EH (cell line): ENCODE data around the gene ZNF576.
"Not testable (repeated sequence)": the region's sequence is repeated elsewhere in the genome, so short reads cannot be mapped to it uniquely, and the experiment has no call there.

Experiments used
- DNase-seq: peaks from one replicate; pipeline ENCODE4 v3.0.0-alpha.2; 2015; ENCODE audit warnings: low read depth

Gene ZNF576, protein sequence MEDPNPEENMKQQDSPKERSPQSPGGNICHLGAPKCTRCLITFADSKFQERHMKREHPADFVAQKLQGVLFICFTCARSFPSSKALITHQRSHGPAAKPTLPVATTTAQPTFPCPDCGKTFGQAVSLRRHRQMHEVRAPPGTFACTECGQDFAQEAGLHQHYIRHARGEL

DNA sequence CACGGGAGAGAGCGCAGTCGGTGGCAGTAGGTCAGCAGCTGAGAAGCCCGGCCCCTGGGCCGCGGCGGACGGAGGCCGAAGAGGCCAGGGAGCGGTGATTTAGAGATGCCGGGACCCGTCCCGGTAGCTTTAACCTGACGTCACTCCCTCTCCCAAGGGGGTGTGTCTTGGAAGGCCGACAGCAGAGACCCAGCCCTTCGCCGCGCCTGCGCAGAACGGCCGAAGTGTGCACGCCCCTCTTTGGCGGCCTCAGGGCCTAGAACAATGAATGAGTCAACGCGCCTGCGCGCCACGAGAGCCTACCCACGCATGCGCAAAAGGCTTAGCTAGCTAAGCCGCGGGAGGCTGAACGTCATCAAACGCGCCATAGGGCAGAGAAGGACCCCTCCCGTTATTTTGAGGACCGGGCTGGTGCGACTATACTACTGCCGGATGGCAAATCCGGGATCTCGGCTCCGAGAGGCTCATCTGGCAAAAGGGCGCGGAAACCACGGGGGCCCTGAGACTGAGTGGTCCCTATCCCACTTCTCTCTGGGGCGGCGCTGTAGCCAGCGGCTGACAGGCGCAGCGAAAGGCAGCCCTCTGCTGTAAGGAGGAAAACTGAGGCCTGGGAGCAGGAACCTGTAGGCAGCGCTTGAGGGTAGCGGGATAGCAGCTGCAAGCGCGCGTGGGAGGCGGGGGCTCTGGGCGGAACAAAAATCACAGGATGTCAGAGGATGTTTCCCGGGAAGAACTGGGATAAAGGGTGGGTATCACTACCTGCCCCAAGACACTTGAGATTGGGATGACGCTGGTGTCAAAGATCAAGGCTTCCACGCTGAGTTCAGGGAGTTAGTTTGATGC is at the start of gene ZNF576, which contains the start of gene IRGQ:
ZNF576 (plus strand) TSS at position 597 of the 843 bp plus-strand sequence. CDS start 514 bp downstream, outside the sequence.
IRGQ (minus strand) TSS at position 136 of the 843 bp plus-strand sequence. CDS start 796 bp downstream, outside the sequence.
- peak; percentile 99 for DNase-seq

DNA sequence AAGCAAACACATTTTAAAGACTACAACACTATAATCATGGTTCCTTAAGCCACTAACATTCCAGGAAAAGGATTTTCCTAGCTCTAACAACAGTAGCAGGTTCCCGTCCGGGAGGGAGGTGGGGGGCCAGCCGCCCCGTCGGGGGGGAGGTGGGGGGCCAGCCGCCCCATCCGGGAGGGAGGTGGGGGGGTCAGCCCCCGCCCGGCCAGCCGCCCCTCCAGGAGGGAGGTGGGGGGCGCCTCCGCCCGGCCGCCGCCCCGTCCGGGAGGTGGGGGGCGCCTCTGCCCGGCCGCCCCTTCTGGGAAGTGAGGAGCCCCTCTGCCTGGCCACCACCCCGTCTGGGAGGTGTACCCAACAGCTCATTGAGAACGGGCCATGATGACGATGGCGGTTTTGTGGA is 48.5 kb upstream of the ZNF576 start:
- not testable (repeated sequence) for DNase-seq

DNA sequence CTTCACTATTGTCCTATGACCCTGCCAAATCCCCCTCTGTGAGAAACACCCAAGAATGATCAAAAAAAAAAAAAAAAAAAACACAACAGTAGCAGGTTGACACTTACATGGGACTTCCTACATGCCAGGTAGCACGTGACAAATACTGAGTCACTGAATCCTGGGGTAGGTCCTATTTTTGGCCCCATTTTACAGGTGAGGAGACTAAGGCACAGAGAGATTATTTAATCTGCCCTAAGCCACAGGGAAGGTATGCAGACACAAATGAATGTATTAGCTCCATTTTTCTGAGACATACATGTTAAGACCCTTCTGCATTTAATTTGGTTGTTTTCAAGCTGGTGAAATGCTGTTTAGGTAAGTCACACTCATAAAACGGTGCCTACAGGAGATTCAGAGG is 47.7 kb upstream of the ZNF576 start:
- DNase-seq, result no peak

DNA sequence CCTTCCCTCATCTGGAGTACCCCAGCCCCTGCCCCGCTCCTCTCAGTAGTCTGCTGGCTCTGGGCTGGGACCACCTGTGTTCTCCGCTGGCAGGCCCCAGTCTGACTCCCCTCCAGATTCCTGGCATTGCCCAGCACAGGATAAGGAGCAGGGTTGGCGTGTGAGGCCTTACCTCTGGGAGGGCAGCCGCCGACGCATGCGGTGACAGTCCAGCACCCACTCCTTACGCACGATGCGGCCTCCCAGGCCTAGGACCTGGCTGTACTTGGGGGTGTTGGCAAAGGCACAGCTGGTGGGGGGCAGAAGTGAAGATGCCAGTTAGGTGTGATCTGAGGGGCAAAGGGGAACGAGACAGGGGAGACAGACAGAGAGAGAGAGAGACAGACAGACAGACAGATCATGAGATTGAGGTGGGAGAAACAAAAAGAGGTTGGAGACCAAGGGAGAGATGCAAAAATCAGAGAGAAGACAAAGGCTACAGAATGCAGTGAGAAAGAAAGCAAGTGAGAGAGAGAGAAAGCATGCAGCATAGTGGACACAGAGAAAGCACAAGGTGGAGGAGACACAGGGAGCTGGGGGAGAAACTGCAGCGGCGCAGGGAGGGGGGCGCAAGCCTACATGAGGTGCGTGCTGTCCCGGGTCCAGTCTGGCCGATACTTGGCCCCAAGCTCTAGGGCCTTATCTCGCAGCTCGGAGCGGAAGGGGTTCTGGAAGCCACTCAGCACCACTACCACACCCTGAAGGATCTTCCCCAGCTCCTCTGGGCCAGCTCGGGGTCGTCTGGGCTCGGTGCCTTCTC is 44.8 kb upstream of the ZNF576 start:
- no peak for DNase-seq

DNA sequence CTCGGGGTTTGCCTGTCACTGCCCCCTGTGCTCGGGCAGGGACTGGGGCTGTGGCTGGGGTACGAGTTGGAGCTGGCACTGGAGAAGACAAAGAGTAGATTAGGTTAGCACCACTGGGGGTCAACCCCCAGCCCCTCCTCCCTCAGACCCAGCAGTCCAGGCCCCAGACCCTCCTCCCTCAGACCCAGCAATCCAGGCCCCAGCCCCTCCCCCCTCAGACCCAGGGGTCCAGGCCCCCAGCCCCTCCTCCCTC is 44.3 kb upstream of the ZNF576 start:
- DNase-seq, result no peak

DNA sequence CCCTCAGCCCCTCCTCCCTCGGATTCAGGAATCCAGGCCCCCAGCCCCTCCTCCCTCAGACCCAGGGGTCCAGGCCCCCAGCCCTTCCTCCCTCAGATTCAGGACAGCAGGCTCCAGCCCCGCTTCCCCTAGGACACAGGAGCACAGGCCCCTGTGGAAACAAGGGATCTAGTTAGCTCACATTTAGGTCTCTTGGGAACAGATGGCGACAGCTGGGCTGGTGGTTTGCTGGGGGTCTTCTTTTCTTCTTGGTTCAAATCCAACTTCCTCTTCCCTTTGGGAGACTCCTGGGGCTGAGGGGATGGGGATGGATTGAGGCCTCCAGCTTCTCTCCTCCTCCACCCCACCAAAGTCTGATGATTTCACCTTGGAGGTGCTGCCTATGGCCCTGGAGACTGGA is 43.8 kb upstream of the ZNF576 start:
- DNase-seq, result no peak

DNA sequence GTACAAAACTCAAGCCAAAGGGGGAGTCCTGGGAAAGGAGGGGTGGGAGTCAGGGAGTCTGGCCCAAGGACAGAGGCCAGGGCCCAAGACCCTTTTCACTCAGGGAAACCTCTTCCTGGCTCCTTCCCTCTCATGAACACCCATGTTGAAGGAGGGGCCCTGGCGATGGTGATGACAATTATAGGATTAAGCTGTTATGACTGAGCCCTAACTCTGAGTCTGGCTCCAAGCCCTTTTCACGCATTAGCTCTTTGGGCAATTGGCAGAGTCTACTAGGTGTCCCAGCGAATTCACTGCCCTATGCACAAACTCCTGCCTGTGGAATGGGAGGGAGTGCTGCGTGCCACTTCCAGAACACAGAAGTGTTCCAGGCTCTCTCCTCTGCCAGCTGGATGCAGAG is 42.7 kb upstream of the ZNF576 start:
- DNase-seq, result no peak

DNA sequence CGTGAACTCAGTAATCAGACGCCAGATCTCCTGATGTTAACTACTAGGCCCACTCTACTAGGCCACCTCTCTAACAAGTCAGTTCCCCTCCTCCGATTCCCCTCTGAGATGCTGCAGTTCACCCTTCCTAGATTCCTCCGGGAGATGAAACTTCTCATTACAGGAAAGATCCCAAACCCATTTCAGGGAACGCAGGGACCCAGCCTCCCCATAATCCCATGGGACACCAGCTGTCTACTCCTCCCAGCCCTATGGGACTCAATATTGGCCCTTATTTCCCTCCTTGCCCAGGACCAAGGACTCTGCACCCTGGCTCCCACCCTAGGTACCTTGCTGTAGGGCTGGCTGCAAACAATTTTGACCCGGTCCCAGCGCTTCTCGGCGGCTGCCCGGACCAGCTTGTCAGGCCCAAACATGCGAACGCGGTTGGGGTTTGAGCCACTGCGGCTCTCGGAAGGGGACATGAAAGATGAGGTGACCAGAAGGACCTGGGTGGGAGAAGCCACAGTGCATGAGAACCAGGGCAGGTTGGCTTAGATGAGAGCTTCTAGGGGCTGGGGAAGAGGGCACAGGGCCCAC is 42.0 kb upstream of the ZNF576 start:
- DNase-seq, result no peak

DNA sequence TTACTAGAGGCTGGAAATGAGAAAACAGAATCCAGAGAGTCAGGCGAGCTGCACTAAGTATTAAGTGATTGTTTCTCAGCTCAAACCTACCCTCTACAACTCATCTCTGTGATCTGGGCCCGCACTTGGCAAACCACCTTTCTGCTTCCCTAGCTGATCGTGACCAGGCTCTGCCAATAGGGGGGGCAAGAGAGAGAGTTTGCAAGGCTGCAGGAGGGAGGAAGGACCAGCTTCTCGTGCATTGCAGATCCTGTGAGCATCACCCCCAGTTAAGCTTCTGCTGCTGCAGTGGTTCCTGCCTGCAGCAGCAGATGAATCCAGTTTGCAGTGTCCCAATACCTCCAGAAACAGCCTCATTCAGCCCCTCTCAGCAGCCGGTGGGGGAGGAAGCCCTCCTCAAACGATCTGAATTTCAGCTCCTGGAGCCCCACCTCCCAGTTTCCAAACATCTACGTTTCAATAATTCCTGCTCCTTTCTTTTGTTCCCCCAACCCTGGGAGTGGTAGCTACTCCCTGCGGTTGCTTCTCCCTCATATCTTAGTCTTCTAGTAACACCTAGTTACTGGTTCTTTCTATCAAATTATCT is 41.1 kb upstream of the ZNF576 start:
- peak; percentile 73 for DNase-seq

DNA sequence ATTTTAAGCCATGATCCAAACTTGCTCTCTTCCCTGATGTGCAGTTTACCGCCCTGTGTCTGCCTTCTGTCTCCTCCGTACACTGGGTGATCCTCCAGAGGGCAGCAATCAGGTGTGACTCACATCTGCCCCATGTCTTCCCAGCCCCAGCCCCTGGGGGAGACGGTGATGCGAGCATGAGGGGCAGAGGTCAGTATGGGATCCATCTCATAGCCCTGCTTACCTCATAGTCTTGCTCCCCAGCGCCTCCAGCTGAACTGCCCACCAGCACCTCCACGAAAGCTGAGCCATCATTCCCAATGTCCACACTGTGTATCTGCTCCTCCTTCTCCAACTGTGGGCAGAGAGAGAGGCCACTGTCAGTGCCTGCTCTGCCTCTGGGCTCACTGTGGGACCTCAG is 35.7 kb upstream of the ZNF576 start:
- peak; percentile 32 for DNase-seq

DNA sequence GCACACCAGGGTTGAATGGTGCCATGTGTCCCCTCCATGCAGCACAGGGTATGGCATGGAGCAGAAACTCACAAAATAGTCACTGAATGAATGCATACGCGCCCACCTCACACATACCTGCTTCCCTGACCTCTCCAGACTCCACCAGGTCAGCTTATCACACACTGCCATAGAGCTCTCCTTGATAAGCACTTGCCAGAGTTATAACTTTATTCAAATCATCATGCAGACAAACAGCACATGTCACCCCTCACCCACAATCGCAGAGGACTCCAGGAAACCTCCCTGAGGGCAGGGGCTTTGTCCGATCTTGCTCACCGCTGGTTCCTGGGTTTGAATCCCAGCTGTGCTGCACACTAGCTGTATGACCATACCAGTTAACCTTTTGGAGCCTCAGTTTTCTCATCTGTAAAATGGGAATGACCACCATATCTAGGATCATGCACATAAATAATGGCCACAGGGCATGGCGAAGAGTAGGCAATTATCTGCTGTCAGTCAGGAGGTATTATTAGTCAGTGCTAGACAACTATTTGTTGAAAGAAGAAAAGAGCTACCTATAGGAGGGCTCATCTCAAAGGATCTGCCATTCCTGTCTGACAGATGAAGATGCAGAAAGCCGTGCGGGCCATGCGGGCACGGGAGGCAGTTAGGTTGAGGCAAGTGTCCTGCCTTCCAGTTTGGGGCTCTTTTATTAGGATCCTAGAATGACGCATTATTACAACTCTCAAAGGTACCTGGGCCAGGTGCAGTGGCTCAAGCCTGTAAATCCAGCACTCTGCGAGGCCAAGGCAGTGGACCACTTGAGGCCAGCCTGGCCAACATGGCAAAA is 35.0 kb upstream of the ZNF576 start:
- DNase-seq, result no peak

DNA sequence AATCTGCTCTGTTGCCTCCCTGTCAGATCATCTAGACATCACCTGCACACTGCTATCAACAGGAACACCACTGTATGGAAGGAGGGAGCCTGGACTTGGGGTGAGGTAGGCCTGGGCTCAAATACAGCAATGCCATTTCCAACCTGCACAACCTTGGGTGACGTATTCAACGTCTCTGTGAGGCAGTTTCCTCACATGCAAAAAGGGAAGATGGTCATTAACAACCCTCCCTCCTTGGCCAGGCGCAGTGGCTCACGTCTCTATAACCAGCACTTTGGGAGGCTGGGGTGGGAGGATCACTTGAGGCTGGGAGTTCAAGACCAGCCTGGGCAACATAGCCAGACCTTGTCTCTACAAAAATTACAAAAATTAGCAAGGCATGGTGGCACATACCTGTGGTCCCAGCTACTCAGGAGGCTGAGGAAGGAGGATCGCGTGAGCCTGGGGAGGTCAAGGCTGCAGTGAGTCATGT is 34.1 kb upstream of the ZNF576 start:
- no peak for DNase-seq

DNA sequence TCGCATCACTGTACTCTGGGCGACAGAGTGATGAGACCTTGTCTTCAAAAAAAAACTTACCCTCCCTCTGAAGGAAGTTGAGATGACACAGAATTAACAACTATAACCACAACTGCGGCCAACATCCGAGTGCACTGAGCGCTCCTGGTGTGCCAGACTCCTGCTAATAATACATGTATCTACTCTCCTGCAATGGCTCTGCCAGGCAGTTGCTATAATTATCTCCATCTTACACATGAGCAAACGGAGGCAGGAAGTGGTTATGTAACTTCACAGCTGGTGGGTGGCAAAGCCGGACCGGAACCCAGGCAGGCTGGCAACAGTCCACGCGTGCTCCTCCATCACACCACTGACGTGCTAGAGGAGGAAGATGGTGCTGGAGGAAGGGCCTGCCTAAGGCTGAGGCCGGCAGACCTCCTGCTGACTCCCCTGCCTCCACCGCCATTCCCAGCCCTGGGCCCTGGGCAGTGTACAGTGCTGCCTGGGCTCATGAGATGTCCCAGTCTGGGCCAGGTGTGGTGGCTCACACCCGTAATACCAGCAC is 33.6 kb upstream of the ZNF576 start:
- DNase-seq, result peak; percentile 94

DNA sequence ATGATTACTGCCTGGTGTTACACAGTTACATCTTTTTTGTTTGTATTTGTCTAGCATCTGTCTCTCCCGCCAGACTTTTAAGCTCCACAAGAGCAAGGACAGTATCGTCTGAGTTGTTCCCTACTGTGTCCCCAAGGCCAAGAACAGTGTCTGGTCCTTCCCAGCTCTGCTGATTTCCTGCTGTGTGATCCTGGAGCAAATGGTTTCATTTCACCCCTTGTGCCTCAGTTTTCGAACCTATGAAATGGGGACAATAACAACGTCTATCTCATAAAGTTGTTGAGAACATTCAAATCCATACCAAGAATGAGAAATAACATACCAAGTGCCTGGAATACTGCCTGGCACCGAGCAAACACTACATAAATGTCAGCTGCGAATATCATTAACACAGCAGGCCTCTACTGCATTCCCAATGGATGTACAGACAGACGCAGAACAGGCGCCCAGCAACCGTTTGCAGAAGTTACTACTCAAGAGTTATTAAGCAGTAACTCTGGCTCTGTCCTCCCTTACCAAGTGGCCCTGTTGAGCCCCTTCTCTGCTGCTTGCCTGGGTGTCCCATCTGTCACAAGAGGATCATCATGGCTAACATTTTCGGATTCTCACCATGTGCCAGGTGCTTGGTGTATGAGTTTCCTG is 32.5 kb upstream of the ZNF576 start:
- no peak for DNase-seq

DNA sequence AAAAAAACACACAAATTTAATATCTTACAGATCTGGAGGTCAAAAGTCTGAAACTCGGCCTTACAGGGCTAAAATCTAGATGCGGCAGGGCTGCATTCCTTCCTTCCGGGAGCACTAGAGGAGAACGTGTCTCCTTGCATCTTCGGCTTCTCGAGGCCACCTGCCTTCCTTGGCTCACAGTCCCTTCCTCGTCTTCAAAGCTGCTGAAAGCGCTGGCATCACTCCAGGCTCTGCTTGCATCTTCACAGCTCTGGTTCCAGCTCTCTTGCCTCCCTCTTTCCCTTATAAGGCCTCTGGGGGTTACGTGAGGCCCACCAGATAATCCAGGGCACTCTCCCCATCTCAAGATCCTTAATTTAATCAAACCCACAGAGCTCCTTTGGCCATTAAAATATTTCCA is 31.6 kb upstream of the ZNF576 start:
- DNase-seq, result no peak

DNA sequence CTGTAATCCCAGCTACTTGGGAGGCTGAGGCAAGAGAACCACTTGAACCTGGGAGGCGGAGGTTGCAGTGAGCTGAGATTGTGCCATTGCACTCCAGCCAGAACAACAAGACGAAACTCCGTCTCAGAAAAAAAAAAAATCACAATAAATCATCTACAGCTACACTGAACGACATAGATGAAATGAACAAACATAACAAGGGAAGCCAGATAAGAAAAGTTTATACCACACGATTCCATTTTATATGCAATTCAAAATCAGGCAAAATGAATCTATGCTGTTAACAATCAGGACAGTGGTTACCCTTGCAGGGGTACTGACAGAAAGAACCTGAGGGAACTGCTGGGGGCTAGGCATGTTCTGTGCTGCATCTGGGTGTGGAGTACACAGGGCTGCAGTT is 26.7 kb upstream of the ZNF576 start:
- DNase-seq, result no peak

DNA sequence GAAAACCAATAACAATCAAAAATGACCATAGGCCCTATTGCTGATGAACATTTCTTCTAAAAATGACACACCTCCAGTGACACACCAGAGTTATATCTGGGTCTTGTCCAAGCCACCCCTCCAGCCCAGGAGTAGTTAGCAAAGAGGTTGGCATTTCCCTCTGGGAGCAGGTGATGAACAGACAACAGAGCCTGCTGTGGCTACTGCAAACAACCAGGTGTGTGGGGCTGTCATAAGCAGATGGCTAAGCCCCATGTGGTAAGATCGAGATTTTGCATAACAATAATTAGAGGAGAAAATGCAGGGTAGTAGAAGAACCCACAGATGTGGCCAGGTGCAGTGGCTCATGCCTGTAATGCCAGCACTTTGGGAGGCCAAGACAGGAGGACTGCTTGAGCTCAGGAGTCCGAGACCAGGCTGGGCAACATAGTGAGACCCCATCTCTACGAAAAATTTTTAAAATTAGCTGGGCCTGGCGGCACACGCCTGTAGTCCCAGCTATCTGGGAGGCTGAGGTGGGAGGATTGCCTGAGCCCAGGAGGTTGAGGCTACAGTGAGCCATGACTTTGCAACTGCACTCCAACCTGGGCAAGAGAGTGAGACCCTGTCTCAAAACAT is 26.1 kb upstream of the ZNF576 start:
- DNase-seq, result no peak

DNA sequence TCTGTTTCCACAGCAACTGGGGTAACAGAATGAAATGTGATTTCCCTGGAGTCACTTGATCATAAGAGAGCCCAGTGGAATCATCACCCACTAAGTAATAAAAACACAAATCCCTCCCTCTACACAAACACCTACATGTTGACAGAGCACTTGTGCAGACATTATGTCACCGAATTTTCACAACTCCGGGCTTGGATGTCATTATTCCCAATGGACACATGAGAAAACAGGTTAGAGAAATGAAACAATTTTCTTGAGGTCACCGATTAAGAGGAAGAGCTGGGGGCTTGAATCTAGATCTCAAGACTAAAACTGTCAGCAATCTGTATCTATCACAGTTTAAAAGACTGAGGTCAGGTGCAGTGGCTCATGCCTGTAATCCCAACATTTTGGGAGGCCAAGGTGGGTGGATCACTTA is 24.2 kb upstream of the ZNF576 start:
- no peak for DNase-seq

DNA sequence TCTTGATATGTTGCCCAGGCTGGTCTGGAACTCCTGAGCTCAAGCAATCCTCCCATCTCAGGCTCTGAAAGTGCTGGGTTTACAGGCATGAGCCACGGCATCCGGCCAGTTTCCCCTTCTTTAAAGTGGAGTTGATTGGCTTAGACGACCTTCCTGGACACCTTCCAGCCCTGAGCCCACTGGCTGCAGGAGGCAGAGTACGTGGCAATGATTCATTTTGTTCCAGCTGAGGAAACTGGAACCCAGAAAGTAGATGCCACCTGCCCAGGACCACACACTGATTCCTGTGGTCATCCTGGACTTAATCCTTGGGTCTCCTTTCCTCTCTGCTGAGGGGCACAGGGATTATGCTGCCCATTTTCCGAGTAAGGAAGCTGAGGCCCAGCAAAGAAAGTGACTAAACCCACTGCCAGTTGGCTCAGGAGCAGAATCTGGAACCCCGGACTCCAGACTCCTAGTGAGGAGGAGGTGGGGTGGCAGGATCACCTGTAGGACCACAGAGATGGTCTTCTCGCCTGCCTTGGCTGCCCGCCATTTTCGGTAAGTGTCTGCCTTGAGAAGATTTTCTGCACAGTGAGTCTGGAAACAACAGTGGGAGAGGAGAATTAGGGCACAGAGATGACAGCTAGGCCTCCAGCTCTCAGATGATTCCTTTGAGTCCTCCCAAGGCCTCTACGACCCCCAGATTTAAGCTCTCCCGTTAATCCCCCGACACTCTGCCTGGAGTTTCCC is 21.8 kb upstream of the ZNF576 start:
- DNase-seq, result peak; percentile 60
